Transverse colon (tissue), 4 donors: Measurements from ENCODE around the gene XYLB. TPM values are rescaled to one million over a fixed set of nuclear protein-coding genes. Genes with fewer than 3 reads are reported as not detected.
A peak's percentile ranks its signal among the peaks of the same experiment; 100 is the strongest.
"Not testable (repeated sequence)": the region's sequence is repeated elsewhere in the genome, so short reads cannot be mapped to it uniquely, and the experiment has no call there.

ENCODE experiments used
- DNase-seq: peaks from one replicate; pipeline ENCODE4 v3.0.0-alpha.2; 2019
- H3K27ac ChIP-seq, 4 donors: fragments of 200-600 bp; sonication (generic); 2 replicates each; pipeline ENCODE4 v1.5.1; 2016 to 2018; ENCODE audit warnings: inconsistent platforms in 4 of 4
- H3K27me3 ChIP-seq: fragments of 200-600 bp; sonication (generic); 2 replicates; pipeline ENCODE4 v1.5.1; 2017; ENCODE audit warnings: inconsistent platforms
- H3K36me3 ChIP-seq, 4 donors: fragments of 200-600 bp; sonication (generic); 2 replicates each; pipeline ENCODE4 v1.5.1; 2017 to 2019; ENCODE audit warnings: inconsistent platforms in 4 of 4
- H3K4me1 ChIP-seq, 4 donors: fragments of 200-600 bp; sonication (generic); 2 replicates each; pipeline ENCODE4 v1.5.1; 2017 to 2020; ENCODE audit warnings: inconsistent platforms in 4 of 4
- H3K4me3 ChIP-seq, 4 donors: fragments of 200-600 bp; sonication (generic); 1 replicate in 1 of 4; 2 replicates in 3 of 4; pipeline versions ENCODE4 v1.5.1 to v1.6.1; 2017 to 2019; ENCODE audit warnings: inconsistent platforms in 4 of 4
- H3K9me3 ChIP-seq, 2 donors: fragments of 200-600 bp; sonication (generic); 2 replicates each; pipeline ENCODE4 v1.5.1; 2017 to 2019; ENCODE audit warnings: inconsistent platforms in 2 of 2
- CTCF ChIP-seq, 5 experiments: fragments of 200-600 bp in 3 of 5; fragments of 450-650 bp in 2 of 5; sonication (generic) in 3 of 5; IDR thresholded peaks; 1 replicate in 2 of 5; 2 replicates in 3 of 5; pipeline ENCODE4 v1.5.1; 2016 to 2017; ENCODE audit warnings: antibody characterized with exemption in 5 of 5, inconsistent platforms in 3 of 5, mild to moderate bottlenecking in 2 of 5, moderate library complexity in 1 of 5
- EP300 ChIP-seq: sonication (generic); formaldehyde crosslinking; IDR thresholded peaks from one replicate; pipeline ENCODE4 v1.6.1; 2017; ENCODE audit warnings: antibody characterized with exemption, low read depth
- POLR2A ChIP-seq: fragments of 450-650 bp; IDR thresholded peaks from one replicate; pipeline ENCODE4 v1.6.1; 2016; ENCODE audit warnings: antibody characterized with exemption, mild to moderate bottlenecking, moderate library complexity
- POLR2AphosphoS5 ChIP-seq, 3 donors: sonication (generic); formaldehyde crosslinking; IDR thresholded peaks; one replicate each; pipeline ENCODE4 v1.6.1; 2016; ENCODE audit warnings: antibody characterized with exemption in 3 of 3
- WGBS, 2 donors: methylation state at CpG; one replicate each; pipeline ENCODE4 v1.1.5; 2018; ENCODE audit warnings: low coverage in 1 of 2; 5-methylcytosine and 5-hydroxymethylcytosine counted together
- in situ Hi-C, 4 donors: fragments of 200-750 bp; cut with MboI; loops; one replicate each; pipeline versions ENCODE4 v1.15.0 to v1.15.1; 2017; ENCODE audit warnings: low sequenced_read_pairs in 3 of 4, low pct_ligation_motif_present in 1 of 4, low pct_unique_long_range_greater_than_20kb in 1 of 4
- intact Hi-C: fragments of 100-400 bp; cut with DNase I; formaldehyde crosslinking; loops from one replicate; pipeline ENCODE4 v1.15.1; 2023; ENCODE audit warnings: low total_unique reads
- total RNA-seq, 4 donors: library from RNA; depleted of rRNA; stranded (reverse); fragments of >200 nt; gene quantifications; one replicate each; pipeline ENCODE4 v1.1.0, GENCODE V29; 2016

The XYLB gene
- total RNA-seq = 10 to 100 TPM; 13.5 to 18.7 (median 15.1) TPM

- H3K4me1 ChIP-seq = peaks cover 0 to 16% (median 11%) of the 10 kb centered on the region in 4 donors
- intact Hi-C loops = loop anchor here (5.0 kb wide), 1 partner anchor 131 kb away; no protein-coding TSS in a partner anchor
- in situ Hi-C loops = loop anchor here (5.0 to 10.0 kb wide), 3 partner anchors 128 to 138 kb away; no protein-coding TSS in a partner anchor
- no peaks in the 10 kb centered on the region for H3K36me3 ChIP-seq
- peak within 1 kb of the TSS; percentile 41 to 87 (median 70) for H3K4me3 ChIP-seq
- peak within 1 kb of the TSS; percentile 76 to 84 (median 78) for H3K27ac ChIP-seq
- H3K27me3 ChIP-seq = no peaks in the 10 kb centered on the region
- TF ChIP-seq POLR2AphosphoS5 (IDR thresholded peaks at IDR 0.05) = peak; percentile 52 to 79 (median 53)
- TF ChIP-seq EP300 = no peak
- TF ChIP-seq POLR2A = peak; percentile 59
- TF ChIP-seq CTCF (IDR thresholded peaks at IDR 0.05) = peak; percentile 83 to 96 (median 86)
- 0% methylated on average over 31 of the region's 85 CpGs; no CpG with 5 or more reads in 1 of the 2 donors for WGBS, 2 donors
- H3K9me3 ChIP-seq = no peaks in the 10 kb centered on the region
- peak; percentile 90 for DNase-seq
These were observed at the start of gene XYLB for GRCh38 chr3:38346587-38347410. Gene XYLB (plus strand): TSS chr3:38346785. CDS start chr3:38346869, 84 bp downstream.

DNA sequence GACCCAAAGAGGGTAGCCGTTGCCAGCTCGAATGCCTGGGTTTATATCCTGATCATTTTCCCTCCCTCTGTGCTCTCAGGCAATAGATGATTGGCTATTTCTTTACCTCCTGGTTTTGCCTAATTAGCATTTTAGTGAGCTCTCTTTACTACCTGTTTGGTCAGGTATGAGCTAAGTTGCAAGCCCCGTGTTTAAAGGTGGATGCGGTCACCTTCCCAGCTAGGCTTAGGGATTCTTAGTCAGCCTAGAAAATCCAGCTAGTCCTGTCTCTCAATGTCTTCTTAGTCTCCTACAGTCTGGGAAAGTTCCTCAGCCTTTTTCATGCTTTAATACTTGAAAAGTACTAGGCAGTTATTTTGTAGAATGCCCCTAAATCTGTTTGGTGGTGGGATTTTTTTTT, 49.5 kb upstream of the XYLB start:
- 51 to 67% methylated on average over 4 of the region's 4 CpGs for WGBS, 2 donors
- DNase-seq, H3K4me3 ChIP-seq, intact Hi-C loops, H3K4me1 ChIP-seq, H3K9me3 ChIP-seq, H3K27me3 ChIP-seq, in situ Hi-C loops, H3K36me3 ChIP-seq, H3K27ac ChIP-seq: not testable (repeated sequence)

GRCh38 chr3:38297537-38297936, 49.0 kb upstream of the XYLB start:
- no peak for TF ChIP-seq EP300
- no peak for TF ChIP-seq POLR2AphosphoS5 (IDR thresholded peaks at IDR 0.05)
- TF ChIP-seq CTCF (IDR thresholded peaks at IDR 0.05) = no peak
- no peak for TF ChIP-seq POLR2A

GRCh38 chr3:38297947-38298711, 48.5 kb upstream of the XYLB start:
- no peaks in the 10 kb centered on the region for H3K9me3 ChIP-seq
- H3K4me3 ChIP-seq = no peak overlapping the region
- no peak overlapping the region for H3K27ac ChIP-seq
- intact Hi-C loops = no loop called here
- 65 to 77% methylated on average over 5 of the region's 5 CpGs for WGBS, 2 donors
- in situ Hi-C loops = no loop called here
- H3K36me3 ChIP-seq = no peaks in the 10 kb centered on the region
- H3K4me1 ChIP-seq = no peaks in the 10 kb centered on the region
- H3K27me3 ChIP-seq = no peaks in the 10 kb centered on the region
- DNase-seq = no peak
- TF ChIP-seq POLR2AphosphoS5 (IDR thresholded peaks at IDR 0.05) (no peak), CTCF (IDR thresholded peaks at IDR 0.05) (peak; percentile 23 to 45 (median 35))

More at GRCh38 chr3:38297537-38297936, 49.0 kb upstream of the XYLB start:
- Histone ChIP-seq H3K4me1 (no peaks in the 10 kb centered on the region), H3K27ac (no peak overlapping the region), H3K4me3 (no peak overlapping the region), H3K27me3 (no peaks in the 10 kb centered on the region), H3K9me3 (no peaks in the 10 kb centered on the region), H3K36me3 (no peaks in the 10 kb centered on the region)
- in situ Hi-C loops = no loop called here
- intact Hi-C loops = no loop called here
- DNase-seq = no peak
